Stimulated activated naive CD4-positive, alpha-beta T cell treated with Interleukin-2 at 50 U/mL for 16 hours (primary cell): ENCODE results near the gene GATAD2A.
"Not testable (repeated sequence)": the region's sequence is repeated elsewhere in the genome, so short reads cannot be mapped to it uniquely, and the experiment has no call there.

Experiments
- DNase-seq: peaks from one replicate; lab custom pipeline; 2025; lab: John Stamatoyannopoulos, UW

The GATAD2A gene

GRCh38 chr19:19404879-19405860 lies at the start of gene GATAD2A:
GATAD2A (plus strand) TSS chr19:19405675; CDS start chr19:19465346, 59,671 bp downstream.
- DNase-seq, result peak; percentile 80

- no peak for DNase-seq
These were observed 49.0 kb upstream of the GATAD2A start for GRCh38 chr19:19356500-19356899.

- no peak for DNase-seq
These were observed 48.4 kb upstream of the GATAD2A start for GRCh38 chr19:19356901-19357566.

GRCh38 chr19:19361075-19361594 lies 44.3 kb upstream of the GATAD2A start:
- DNase-seq, result peak; percentile 57

- DNase-seq, result no peak
These were observed 43.4 kb upstream of the GATAD2A start for GRCh38 chr19:19362075-19362474.

GRCh38 chr19:19366434-19367396 lies 38.8 kb upstream of the GATAD2A start:
- DNase-seq, result peak; percentile 56

- no peak for DNase-seq
These were observed 37.4 kb upstream of the GATAD2A start for GRCh38 chr19:19368087-19368486.

GRCh38 chr19:19371059-19371458 lies 34.4 kb upstream of the GATAD2A start:
- DNase-seq, result no peak

GRCh38 chr19:19372656-19373416 lies 32.6 kb upstream of the GATAD2A start:
- DNase-seq, result peak; percentile 22

- no peak for DNase-seq
These were observed 25.9 kb upstream of the GATAD2A start for GRCh38 chr19:19379527-19379926.

- DNase-seq, result not testable (repeated sequence)
These were observed 25.2 kb upstream of the GATAD2A start for GRCh38 chr19:19380316-19380715.

- DNase-seq, result no peak
These were observed 24.2 kb upstream of the GATAD2A start for GRCh38 chr19:19381007-19381926.

- no peak for DNase-seq
These were observed 23.4 kb upstream of the GATAD2A start for GRCh38 chr19:19382118-19382517.

GRCh38 chr19:19384486-19384885 lies 21.0 kb upstream of the GATAD2A start:
- no peak for DNase-seq

GRCh38 chr19:19385131-19385895 lies 20.2 kb upstream of the GATAD2A start:
- peak; percentile 99 for DNase-seq

- peak; percentile 49 for DNase-seq
These were observed 19.3 kb upstream of the GATAD2A start for GRCh38 chr19:19385896-19386869.

GRCh38 chr19:19387108-19387507 lies 18.4 kb upstream of the GATAD2A start:
- DNase-seq, result no peak
